H1 (cell line): Measurements from ENCODE around the gene SMIM24.

ENCODE experiments used
- ATF2 ChIP-seq: IDR thresholded peaks from 2 replicates; pipeline ENCODE4 v1.6.1; 2012; ENCODE audit warnings: low read length, inconsistent platforms
- CTCF ChIP-seq, 3 experiments: IDR thresholded peaks; 1 replicate in 2 of 3; 2 replicates in 1 of 3; pipeline versions ENCODE4 v1.5.1 to v1.6.1; 2011; ENCODE audit warnings: low read length in 3 of 3, mild to moderate bottlenecking in 3 of 3, inconsistent platforms in 2 of 3, low read depth in 1 of 3, moderate library complexity in 1 of 3; ENCODE audit not compliant: insufficient read depth in 1 of 3; ENCODE audit errors: control extremely low read depth in 1 of 3
- EP300 ChIP-seq, 2 experiments: IDR thresholded peaks; 1 replicate in 1 of 2; 2 replicates in 1 of 2; pipeline ENCODE4 v1.6.1; 2011 to 2012; ENCODE audit warnings: low read depth in 2 of 2, low read length in 2 of 2, mild to moderate bottlenecking in 2 of 2, borderline replicate concordance in 1 of 2, inconsistent platforms in 1 of 2, moderate library complexity in 1 of 2
- RNF2 ChIP-seq: fragments of 200-900, 300-1000 bp; sonication (generic); IDR thresholded peaks from 2 replicates; pipeline ENCODE4 v1.7.1; 2016; ENCODE audit warnings: borderline replicate concordance, low read depth, mild to moderate bottlenecking, antibody characterized with exemption, low read length; ENCODE audit not compliant: poor library complexity, severe bottlenecking; ENCODE audit errors: missing control alignments
- SUZ12 ChIP-seq: fragments of 200-600 bp; sonication (generic); IDR thresholded peaks from 2 replicates; pipeline ENCODE4 v1.6.1; 2012; ENCODE audit warnings: mild to moderate bottlenecking, inconsistent platforms, low read length, moderate library complexity, mixed read lengths
- TEAD4 ChIP-seq: IDR thresholded peaks from 2 replicates; pipeline ENCODE4 v1.6.1; 2012; ENCODE audit warnings: low read depth, low read length, inconsistent platforms, mixed read lengths
- ZNF274 ChIP-seq: IDR thresholded peaks from 2 replicates; pipeline ENCODE4 v1.7.0; 2012; ENCODE audit warnings: low read length, borderline replicate concordance; ENCODE audit errors: extremely low read depth

- TF ChIP-seq ATF2, result no peak
- TF ChIP-seq RNF2, result peak; percentile 57
- TF ChIP-seq CTCF (IDR thresholded peaks at IDR 0.05; ENCODE audit: control extremely low read depth in 1 of 3, insufficient read depth in 1 of 3, low read depth in 1 of 3, low read length in 3 of 3), result peak in 1 of 3 experiments; percentile 17; a peak in 1 of 4 replicates
- TF ChIP-seq SUZ12, result no peak
- no peak for TF ChIP-seq EP300 (IDR thresholded peaks at IDR 0.05; ENCODE audit: borderline replicate concordance in 1 of 2, low read depth in 2 of 2, low read length in 2 of 2)
- TF ChIP-seq TEAD4, result no peak
- no peak for TF ChIP-seq ZNF274
These were observed 16.4 kb downstream of the SMIM24 start for GRCh38 chr19:3463714-3464586.
